SH-SY5Y (cell line): ENCODE results near the gene GRB10.

Source experiments
- GATA2 ChIP-seq: IDR thresholded peaks from 2 replicates; pipeline ENCODE4 v1.6.1; 2011; ENCODE audit warnings: mild to moderate bottlenecking, low read depth, low read length
- GATA3 ChIP-seq: IDR thresholded peaks from 2 replicates; pipeline ENCODE4 v1.6.1; 2011; ENCODE audit warnings: low read depth, mild to moderate bottlenecking, low read length, moderate library complexity

DNA sequence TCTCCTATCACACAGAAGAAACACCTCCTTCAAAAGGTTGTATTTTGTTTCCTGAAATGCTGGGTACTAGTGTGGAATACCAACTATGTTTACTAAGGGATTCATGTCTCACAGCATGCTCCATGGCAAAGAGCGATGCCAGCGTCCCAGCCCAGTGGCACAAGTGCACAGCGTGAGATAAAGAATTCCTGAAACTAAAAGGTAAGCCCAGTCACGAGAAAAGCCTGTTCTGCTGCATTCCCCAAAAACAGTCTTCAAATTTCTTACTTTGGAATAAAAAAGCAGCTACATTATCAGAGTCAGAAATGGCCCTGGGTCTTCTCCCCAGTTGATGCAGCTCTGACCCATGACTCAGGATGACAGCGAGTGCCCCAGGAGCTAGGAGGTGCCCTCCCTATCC lies 164.4 kb downstream of the GRB10 start:
- TF ChIP-seq GATA2, result no peak
- TF ChIP-seq GATA3, result no peak
